Lung (tissue), 12 donors: ENCODE data around the gene SCIMP. TPM values are rescaled to one million over a fixed set of nuclear protein-coding genes. Genes with fewer than 3 reads are reported as not detected.
A peak's percentile ranks its signal among the peaks of the same experiment; 100 is the strongest.
"Not testable (repeated sequence)": the region's sequence is repeated elsewhere in the genome, so short reads cannot be mapped to it uniquely, and the experiment has no call there.

Source experiments
- ATAC-seq: fragments of 200-7000 bp; cut with Tn5 transposase; one replicate; pipeline ENCODE4 v1.9.1; 2020; ENCODE audit warnings: moderate number of reproducible peaks; ENCODE audit not compliant: insufficient read depth, low FRiP score
- DNase-seq, 3 donors: peaks; one replicate each; pipeline ENCODE4 v3.0.0-alpha.2; 2013 to 2017
- H3K27ac ChIP-seq, 2 donors: one replicate each; pipeline ENCODE4 v1.5.1; 2013; ENCODE audit warnings: mild to moderate bottlenecking in 2 of 2, moderate library complexity in 2 of 2, control low read depth in 1 of 2, inconsistent platforms in 1 of 2, low read depth in 1 of 2, low read length in 1 of 2
- H3K27me3 ChIP-seq, 3 donors: one replicate each; pipeline ENCODE4 v1.5.1; 2013; ENCODE audit warnings: low read length in 2 of 3; ENCODE audit not compliant: control insufficient read depth in 3 of 3, insufficient read depth in 3 of 3
- H3K36me3 ChIP-seq, 4 donors: one replicate each; pipeline ENCODE4 v1.5.1; 2013; ENCODE audit warnings: low read length in 4 of 4, mild to moderate bottlenecking in 1 of 4, moderate library complexity in 1 of 4; ENCODE audit not compliant: control insufficient read depth in 4 of 4, insufficient read depth in 4 of 4
- H3K4me1 ChIP-seq, 5 donors: one replicate each; pipeline ENCODE4 v1.5.1; 2013; ENCODE audit warnings: low read length in 5 of 5, mild to moderate bottlenecking in 2 of 5, moderate library complexity in 1 of 5; ENCODE audit not compliant: control insufficient read depth in 5 of 5, insufficient read depth in 5 of 5
- H3K4me3 ChIP-seq: one replicate; pipeline ENCODE4 v1.5.1; 2013; ENCODE audit warnings: mild to moderate bottlenecking, control low read depth, moderate library complexity
- H3K9ac ChIP-seq, 2 donors: one replicate each; pipeline ENCODE4 v1.5.1; 2013; ENCODE audit warnings: low read length in 2 of 2, control low read depth in 1 of 2; ENCODE audit not compliant: insufficient read depth in 1 of 2
- H3K9me3 ChIP-seq, 4 donors: one replicate each; pipeline ENCODE4 v1.5.1; 2013; ENCODE audit warnings: low read length in 3 of 4, mild to moderate bottlenecking in 1 of 4, moderate library complexity in 1 of 4; ENCODE audit not compliant: control insufficient read depth in 4 of 4, insufficient read depth in 3 of 4
- CTCF ChIP-seq: IDR thresholded peaks from 2 replicates; pipeline ENCODE4 v1.5.1; 2012; ENCODE audit warnings: mild to moderate bottlenecking; ENCODE audit errors: control extremely low read depth, extremely low read depth
- WGBS, 2 donors: extraction: QIAGEN DNeasy Blood & Tissue Kit; methylation state at CpG; one replicate each; pipeline ENCODE4 v1.1.7; 2013; 5-methylcytosine and 5-hydroxymethylcytosine counted together
- polyA plus RNA-seq, 2 donors: library from polyadenylated mRNA; stranded (reverse); fragments of 200-250 nt; gene quantifications; one replicate each; pipeline ENCODE4 v1.2.1, GENCODE V29; 2013
- total RNA-seq, 2 donors: library from RNA; depleted of rRNA in 1 of 2; stranded (reverse); fragments of >200 nt in 1 of 2; gene quantifications; one replicate each; pipeline ENCODE4 v1.2.1, GENCODE V29; 2014 to 2021
- donor health status: control.
- donor health status: control.
- donor health status: Bipolar disorder and iron deficiency.
- donor health status: healthy.
- donor health status: DM: yes; HTN: yes; CAD: no.

The SCIMP gene
- total and polyA plus RNA-seq, 4 donors, result 2.3 to 22.2 (median 11.2) TPM

- Histone ChIP-seq H3K9ac (no peak overlapping the region), H3K4me1 (peaks cover 0 to 9% (median 0%) of the 10 kb centered on the region in 5 donors), H3K9me3 (peaks cover 0 to 7% (median 0%) of the 10 kb centered on the region in 4 donors), H3K4me3 (no peak overlapping the region), H3K27ac (peak overlapping the region in 1 of 2 donors; percentile 70), H3K36me3 (peaks cover 0 to 15% (median 8%) of the 10 kb centered on the region in 4 donors), H3K27me3 (no peaks in the 10 kb centered on the region)
- ATAC-seq, result peak; percentile 24
- DNase-seq, result no peak
- WGBS, 2 donors, result 80 to 89% methylated on average over 15 of the region's 15 CpGs
- TF ChIP-seq CTCF, result no peak
Measured at GRCh38 chr17:5226940-5227878, 7.5 kb downstream of the SCIMP start.

GRCh38 chr17:5225668-5226457 lies 8.8 kb downstream of the SCIMP start:
- DNase-seq, result no peak
- Histone ChIP-seq H3K9ac (no peak overlapping the region), H3K4me1 (peaks cover 0 to 9% (median 0%) of the 10 kb centered on the region in 5 donors), H3K4me3 (no peak overlapping the region), H3K9me3 (peaks cover 0 to 6% (median 0%) of the 10 kb centered on the region in 4 donors), H3K36me3 (peaks cover 0 to 11% (median 6%) of the 10 kb centered on the region in 4 donors), H3K27ac (no peak overlapping the region), H3K27me3 (no peaks in the 10 kb centered on the region)
- WGBS, 2 donors, result 89% methylated on average over 17 of the region's 17 CpGs
- ATAC-seq, result no peak
- TF ChIP-seq CTCF, result no peak

GRCh38 chr17:5221912-5222311 lies 12.7 kb downstream of the SCIMP start:
- DNase-seq, H3K9ac ChIP-seq, H3K4me3 ChIP-seq, H3K27me3 ChIP-seq, H3K27ac ChIP-seq, H3K9me3 ChIP-seq, H3K4me1 ChIP-seq, H3K36me3 ChIP-seq, ATAC-seq: not testable (repeated sequence)
- 88 to 96% methylated on average over 12 of the region's 12 CpGs for WGBS, 2 donors

GRCh38 chr17:5220074-5220473 lies 14.6 kb downstream of the SCIMP start:
- H3K27me3 ChIP-seq, result no peaks in the 10 kb centered on the region
- H3K27ac ChIP-seq, result no peak overlapping the region
- WGBS, 2 donors, result 86 to 97% methylated on average over 5 of the region's 5 CpGs
- DNase-seq, result no peak
- no peak overlapping the region for H3K9ac ChIP-seq
- H3K4me3 ChIP-seq, result no peak overlapping the region
- H3K9me3 ChIP-seq, result peaks cover 0 to 2% (median 0%) of the 10 kb centered on the region in 4 donors
- no peak for ATAC-seq
- peaks cover 9 to 18% (median 10%) of the 10 kb centered on the region in 4 donors for H3K36me3 ChIP-seq
- TF ChIP-seq CTCF, result no peak
- no peaks in the 10 kb centered on the region for H3K4me1 ChIP-seq
